ENCODE results near the gene NAA20.
A peak's percentile ranks its signal among the peaks of the same experiment; 100 is the strongest.
"Not testable (repeated sequence)": the region's sequence is repeated elsewhere in the genome, so short reads cannot be mapped to it uniquely, and the experiment has no call there.

Gene NAA20

DNA sequence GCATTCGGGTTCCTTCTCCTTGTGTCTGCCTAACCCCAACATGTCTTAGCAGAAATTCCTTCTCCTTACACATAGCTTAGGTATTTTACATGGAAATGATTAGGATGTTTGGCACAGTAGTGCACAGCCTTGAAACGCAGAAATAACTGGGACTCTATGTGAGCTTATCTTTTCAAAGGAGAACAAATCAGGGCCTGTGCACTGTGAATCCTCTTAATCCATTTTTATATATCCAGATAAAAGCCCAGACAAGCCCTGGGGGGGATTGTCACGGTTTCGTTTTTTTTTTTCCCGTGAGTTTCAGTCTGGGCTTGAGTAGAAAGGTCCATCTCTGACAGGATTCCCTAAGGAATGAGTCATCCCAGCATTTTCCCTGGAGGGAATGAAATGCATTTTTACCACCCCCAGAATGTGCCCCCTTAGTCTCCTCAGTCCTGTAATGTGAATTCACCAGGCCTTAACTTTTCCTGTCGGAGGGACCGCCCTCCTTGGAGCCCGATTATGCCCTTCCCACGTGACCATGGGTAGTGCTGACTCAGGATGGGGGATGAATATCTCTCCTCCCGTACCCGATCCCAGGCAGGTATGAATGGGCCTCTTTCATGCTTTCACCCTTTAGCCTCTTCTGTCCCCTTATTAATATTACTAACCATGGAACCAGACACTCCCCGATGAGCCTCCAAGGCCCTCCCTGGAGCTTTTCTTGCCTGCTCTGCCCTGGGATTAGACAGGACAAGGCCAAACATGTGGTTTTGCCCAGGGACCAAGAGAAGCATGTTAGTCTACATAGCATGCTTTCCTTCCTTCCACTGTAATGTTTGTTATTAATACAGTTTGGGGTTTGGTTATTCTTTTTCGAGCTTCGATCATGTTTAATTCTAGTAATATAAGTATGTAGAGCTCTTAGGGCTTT is 23.9 kb upstream of the NAA20 start:
- DNase-seq = peak; percentile 81

DNA sequence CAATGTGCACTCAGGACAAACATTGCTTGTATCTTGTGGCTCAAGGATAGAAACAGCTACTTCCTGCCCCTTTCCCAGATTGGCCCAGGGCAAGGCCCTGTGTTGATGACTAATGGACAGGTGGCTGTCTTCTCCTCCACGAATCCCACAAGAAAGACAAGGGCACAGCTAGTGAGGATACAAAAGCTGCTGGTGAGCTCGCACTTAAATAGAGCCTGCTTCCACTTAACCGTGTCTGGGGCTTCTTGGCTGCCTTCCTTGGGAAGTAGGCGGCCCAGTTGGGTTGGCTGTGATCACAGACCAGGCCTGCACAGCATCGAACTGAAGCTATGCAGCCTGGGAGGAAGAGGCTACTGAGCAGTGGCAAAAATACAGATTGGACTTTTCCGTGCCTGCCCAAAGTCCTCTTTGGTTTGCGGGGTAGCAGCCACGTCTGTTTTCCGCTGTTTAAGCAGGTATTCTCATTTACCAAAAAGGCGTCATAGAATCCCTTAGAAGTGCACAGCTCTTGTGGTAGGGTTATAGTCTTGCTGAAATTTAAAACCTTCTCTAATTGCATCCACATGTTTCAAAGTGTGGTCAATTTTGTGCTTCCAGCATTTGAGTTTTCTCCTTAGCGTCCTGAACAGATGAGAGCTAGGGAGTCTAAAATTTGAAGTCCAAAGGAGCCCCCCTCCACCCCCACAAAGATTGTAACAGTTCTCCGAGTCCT is 23.0 kb upstream of the NAA20 start:
- no peak for DNase-seq

DNA sequence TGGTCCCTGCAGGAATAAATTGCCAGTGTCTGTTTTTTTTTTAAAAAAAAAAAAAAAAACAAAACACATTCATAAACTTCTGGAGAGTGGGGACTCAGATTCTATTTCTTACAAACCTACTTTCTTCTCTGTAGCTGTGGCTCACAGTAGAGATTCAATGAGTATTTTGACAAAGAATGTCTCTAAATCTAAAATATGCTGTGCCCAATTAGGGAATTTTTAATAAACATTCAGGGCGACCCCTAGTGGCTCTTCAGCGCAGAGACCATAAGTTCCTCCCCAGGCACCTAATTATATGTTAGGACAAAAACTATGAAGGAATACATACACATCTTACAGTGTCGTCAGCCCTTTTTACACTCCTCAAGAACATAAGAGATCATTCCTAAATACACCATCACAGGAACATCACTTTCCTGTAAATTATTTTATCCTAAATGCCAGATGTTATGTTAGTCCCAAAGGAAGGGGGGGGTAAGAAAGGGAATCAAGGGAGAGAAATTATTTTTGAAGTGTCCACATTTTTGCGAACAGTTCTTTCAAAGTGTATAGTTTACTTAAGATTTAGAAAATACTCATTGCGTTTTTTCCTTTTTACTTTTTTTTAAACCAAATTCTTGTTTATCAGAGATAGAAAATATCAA is 21.8 kb upstream of the NAA20 start:
- DNase-seq = peak; percentile 32

DNA sequence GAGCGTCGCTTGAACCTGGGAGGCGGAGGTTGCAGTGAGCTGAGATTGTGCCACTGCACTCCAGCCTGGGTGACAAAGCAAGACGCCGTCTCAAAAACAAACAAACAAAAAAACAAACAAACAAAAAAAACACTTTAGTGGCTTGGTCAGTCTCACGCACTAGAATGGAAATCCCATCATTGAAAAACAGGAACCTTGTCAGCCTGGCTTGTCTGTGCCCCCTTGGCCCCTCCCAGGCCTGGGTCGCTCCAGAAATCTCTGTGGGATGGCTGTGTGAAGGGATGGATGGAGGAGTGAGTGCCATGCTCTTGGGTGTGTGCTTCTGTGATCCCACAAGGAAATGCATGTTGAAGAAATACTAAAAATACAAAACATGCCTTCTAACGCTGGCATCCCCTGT is 20.9 kb upstream of the NAA20 start:
- no peak for DNase-seq

DNA sequence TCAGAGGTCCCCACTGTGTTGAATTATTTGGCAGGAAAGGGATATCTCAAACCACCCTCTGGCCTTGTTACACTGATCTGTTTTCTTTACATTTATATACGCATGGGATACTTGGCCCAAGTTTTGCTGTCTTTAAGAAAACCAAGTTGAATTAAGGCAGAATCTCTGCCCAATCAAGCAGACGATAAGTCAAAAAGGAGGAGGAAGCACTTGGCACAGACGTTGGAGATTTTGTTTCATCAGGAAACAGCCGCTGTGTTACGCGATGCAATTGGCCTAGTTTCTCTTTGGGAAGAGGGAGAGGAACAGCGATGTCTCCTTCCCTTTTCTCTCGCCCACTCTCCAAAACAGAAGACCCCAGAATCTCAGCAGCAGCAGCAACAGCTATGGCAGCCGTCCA is 20.2 kb upstream of the NAA20 start:
- DNase-seq = no peak

DNA sequence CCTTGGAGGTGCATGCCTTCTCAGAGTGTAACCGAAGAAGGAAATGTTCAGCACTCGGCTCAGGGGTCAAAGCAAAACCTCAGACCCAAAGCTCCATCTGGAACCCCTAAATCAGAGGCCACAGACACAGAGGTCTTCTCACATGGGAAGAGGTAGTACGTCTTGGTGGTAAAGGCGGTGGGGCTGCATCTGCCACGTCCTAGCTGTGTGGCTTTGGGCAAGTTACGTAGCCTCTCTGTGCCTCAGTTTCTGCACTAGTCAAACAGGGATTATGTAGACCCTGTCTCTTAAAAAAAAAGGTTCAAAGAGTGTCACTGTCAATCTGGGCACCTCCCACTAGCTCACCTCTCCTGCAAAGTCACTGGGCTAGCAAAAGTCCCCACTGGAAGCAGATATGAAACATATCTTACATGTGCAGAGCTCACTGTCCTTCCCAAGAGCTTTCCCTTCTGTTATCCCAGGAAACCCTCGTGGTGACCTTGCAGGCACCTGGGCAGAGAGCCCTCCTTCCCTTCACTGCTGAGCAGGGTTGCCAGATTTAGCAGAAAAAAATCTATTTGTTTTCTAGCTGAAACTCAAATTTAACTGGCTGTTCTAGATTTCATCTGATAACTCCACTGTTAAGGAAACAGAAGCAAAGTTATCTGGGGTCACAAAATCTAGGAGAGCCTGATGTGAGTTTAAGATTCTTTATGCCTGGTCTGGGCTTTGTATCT is 18.0 kb upstream of the NAA20 start:
- no peak for DNase-seq

DNA sequence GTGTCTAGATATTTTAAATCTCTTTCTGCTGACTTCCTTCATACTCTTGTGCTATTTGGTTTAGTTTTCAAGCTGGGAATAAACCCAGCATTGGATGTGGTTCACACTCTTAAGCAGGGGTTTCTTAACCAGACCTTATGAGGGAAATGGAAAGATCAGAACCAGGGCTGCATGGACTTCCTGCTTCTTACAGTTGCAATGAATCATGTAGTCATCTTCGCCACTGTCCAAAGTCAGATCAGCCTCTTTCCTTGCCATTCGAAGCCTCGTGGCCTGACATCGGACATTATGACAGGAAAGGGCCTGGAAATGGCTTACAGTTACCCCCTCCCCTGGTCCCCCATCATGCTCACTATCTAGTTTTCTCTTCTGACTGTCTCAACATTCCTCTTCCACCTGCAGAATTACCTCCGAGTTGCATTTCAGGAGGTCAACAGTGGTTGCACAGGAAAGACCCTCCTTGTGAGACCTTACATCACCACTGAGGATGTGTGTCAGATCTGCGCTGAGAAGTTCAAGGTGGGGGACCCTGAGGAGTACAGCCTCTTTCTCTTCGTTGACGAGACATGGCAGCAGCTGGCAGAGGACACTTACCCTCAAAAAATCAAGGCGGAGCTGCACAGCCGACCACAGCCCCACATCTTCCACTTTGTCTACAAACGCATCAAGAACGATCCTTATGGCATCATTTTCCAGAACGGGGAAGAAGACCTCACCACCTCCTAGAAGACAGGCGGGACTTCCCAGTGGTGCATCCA is 16.8 kb upstream of the NAA20 start:
- DNase-seq = no peak

DNA sequence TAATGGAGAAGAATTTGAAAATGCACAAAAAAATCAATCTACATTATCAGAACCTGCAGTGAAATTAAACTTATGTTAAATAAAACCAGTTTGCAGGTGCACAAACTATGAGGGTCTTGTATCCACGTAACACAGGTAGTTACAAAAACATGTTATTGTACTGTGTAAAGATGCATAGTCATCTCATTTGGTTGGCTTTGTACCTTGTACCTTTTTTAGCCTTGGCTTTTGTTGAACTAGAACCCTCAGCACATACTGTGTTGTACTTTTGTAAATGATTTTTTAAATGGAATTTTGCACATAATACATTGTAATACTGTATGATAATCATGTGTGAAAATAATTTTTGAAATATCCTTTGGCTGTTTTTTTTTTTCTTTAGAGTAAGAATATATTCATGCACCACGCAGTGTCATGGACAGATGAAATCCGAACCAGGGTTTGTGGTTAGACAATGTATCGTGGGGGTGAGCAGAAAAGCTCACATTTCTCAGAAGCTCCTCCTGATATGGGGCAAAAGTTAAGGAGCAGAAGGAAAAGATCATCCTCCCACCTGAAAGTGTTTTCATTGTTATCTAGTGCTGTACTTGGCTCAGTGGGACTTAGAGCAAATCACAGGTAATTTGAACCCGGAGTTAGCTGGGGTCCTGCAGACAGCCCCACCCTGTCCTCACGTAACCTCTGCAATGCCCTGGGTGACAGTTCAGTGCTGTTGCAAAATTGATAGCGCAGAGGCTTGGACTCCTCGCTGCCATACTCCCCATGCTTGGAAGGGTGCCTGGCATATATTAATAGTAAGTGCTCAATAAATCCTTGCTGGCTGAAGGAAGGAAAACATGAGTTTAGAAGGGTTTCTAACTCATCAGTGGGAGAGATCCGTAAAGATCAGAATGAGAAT is 14.8 kb upstream of the NAA20 start:
- DNase-seq = no peak

DNA sequence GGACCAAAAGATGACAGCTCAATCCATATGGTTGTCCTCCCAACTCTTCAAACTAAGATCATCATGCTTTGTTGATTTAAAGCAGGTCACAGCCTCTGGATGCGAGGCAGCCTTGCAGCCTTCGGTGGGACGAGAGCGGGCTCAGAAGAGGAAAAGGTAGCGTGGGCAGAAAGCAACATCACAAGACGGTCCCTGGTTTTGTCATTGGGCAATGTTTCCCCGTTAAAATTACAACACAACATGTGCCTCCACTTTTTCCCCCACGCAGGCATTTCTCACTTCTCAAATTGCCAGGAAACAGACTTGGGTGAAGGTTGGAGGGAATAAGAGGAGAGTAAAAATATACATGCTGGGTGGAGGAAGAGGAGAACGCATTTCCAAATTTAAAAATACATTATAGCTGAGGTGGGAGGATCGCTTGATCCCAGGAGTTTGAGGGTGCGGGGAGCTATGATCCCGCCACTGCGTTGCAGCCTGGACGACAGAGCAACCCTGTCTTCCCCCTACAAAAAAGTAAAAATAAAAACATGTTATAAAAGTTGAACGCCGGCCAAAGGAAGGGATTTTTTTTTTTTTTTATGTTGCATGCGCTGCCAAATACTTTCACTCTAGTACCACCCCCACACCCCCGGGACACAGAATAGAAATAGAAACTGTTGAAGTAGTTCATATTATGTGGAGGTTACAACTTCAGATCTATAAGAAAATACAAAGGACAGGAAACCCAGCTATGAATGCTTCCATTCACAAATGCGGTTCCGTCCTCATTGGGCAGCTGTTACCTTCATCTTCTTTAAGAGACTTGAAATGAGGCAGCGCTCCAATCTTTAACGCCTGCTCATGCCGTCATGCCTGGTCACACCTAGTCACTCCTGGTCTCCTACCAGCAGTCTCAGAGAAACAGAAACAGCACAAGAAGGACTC is 13.9 kb upstream of the NAA20 start:
- DNase-seq = no peak

DNA sequence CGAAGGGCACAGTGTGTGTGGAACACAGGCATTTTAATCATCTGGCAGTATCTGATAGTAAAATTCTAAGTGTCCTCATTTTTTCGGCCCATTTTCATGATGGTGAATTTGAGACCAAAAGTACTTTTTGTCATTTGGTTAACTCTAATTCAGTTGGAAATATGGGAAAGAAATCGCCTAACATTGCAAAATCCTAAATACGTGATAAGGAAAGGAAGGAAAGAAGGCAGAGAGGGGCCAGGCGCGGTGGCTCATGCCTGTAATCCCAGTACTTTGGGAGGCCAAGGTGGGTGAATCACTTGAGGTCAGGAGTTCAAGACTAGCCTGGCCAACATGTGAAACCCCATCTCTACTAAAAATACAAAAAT is 13.2 kb upstream of the NAA20 start:
- not testable (repeated sequence) for DNase-seq

DNA sequence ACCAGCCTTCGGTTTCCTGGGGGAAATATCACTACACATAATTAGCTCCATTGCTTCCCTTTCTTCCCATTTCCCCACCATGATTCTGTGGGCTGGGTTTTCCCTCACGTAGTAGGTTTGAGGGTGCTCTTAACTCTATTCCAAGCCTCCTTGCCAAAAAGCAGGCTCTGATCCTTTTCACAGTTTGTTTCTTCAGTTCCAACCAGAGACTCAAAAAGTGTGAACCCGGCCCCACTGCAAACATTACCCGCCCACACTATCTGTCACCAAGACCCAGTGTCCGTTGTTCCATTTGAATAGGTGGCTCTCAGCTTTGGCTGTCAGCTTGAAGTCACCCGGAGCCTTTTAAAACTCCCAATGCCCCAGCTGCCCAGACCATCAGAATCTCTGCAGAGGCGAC is 11.8 kb upstream of the NAA20 start:
- no peak for DNase-seq

DNA sequence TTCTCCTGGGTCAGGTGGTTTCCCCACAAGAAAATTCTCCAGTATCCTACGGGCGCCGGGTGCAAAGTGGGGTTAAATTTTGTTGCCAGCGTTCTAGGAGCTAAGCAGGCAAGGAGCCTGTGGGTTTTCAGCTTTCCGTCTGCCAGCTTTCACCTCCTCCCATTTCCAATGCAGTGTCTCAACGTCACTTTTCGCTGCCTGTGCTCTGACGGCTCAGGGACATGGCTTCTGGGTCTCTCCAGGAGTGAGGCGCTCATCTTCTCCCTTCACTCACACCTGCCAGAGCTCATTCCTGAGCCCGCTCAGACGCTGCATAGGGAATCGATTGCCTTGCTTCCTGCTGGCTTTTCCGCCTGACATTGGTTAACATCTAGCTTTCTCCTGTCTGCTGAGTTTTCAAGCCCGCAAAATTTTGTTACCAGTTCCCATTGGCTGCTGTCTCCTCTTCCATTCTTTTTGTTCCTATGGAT is 7.3 kb upstream of the NAA20 start:
- no peak for DNase-seq

DNA sequence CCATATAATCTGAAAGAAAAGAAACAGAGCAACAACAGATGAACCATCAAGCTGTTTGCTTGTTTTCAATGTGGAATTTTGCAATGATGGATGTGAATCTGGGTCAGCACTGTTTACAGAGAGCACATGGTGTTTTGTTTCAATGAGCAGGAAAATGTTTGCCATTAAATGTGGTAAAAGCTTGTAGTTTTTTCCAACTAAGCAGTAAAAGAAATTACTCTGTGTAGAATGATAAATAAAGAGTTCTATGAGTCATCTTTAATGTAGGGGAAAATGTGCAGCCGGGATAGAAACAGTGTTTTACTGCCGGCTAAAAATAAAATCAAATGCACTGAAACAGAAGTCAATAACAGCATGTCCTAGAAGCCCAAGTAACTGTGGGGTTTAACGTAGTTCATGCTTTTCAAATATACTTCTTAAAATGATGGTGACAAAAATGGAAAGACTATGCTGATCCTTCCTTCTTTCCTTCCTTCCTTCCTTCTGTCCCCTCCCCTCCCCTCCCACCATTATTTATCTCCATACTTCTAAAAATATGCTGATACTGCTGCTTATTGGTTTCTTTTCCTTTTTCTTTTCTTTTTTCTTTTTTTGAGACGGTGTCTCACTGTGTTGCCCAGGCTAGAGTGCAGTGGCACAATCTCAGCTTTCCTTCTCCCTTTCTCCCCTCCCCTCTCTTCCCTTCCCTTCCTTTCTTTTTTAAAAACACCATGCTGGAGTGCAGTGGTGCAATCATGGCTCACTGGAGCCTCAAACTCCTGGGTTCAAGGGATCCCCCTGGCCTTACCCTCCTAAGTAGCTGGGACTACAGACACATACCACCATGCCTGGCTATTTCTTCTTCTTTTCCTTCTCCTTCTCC is 6.3 kb upstream of the NAA20 start:
- DNase-seq = peak; percentile 3

DNA sequence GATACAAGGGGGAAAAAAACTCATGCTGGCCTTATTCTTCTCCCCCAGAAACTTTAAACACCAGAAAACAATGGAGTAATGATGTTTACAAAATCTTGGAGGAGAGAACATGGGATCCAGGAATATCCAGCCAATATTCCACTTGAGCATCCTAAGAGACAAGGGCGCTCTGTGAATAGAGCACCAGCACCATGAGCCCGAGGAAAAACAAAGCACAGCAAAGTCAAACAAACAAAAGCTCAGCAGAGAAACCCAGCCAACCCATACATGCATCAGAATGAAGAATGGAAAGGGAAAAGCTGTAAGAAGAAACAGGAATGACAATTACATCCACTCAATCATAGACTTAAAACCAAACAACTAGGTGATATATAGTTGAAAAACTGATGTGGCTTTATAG is 4.6 kb upstream of the NAA20 start:
- no peak for DNase-seq

DNA sequence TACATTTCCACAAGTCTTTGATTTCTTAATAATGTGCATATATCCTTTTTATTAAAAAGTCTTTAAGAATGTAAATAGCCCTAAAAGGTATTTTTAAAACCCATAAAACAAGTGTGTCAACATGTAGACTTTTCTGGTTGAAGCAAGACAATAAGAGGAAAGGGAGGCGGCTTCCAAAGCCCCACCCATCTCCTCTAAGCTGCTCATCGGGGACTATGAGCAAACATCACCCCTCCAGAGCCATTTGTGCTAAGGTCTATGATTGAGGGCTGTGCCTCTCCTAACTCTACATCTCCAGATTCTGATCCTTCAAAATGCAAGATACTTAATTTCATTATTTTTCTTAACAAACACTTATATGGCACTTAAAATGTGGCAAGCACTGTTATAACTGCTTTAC is 2.5 kb upstream of the NAA20 start:
- DNase-seq = no peak

DNA sequence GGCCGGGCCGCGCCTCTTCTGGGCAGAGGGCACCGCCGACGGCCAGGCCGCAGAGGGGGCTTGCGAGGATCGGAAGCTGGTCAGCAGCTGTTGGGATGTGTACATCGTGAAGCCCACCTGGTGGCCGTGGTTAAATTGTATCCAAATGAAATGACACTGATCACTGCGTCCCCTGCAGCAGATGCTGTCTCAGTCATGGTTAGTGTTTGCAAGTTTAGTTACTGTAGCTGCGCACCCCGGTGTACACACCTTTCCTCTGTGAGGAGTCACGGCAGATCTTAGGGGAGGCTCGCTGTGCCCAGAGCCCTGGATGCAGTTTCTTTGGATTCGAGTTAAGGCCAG is 653 bp downstream of the NAA20 start:
- DNase-seq = no peak

DNA sequence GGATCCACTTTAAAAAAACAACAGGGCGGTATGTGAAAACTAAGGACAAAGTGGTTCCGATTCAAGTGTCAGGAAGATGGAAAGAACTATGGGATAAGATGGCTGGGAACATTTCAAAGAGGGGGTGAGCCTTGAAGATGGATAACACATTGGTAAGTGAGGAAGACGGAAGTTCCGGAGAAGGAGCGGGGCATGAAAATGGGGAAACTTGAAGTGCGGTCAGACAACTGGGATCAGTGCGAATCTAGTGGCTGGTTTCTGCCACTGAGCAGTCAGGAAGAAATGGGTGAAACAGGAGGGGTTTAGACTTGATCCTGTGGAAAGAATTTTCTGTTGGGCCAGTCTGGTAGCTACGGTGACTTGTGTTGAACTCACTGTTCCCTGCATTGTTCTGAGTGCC is 1.2 kb downstream of the NAA20 start:
- no peak for DNase-seq

DNA sequence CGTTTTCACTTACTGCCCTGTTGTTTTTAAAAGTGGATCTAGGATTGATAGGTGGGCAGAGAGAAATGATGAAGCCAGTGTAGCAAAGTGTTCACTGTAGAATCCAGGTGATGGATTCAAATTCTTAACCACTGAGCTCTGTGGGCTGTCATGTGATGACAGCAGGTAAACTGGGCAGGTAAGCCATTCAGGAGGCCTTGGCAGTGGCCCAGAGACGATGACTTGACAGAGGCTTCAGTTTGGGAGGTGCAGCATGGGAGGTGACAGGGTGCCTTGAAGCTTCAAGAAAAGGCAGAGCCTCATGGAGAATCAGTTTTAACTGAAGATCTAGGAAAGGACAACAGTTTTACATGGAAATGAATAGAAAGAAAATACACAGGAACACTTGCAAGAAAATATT is 2.0 kb downstream of the NAA20 start:
- DNase-seq = no peak

DNA sequence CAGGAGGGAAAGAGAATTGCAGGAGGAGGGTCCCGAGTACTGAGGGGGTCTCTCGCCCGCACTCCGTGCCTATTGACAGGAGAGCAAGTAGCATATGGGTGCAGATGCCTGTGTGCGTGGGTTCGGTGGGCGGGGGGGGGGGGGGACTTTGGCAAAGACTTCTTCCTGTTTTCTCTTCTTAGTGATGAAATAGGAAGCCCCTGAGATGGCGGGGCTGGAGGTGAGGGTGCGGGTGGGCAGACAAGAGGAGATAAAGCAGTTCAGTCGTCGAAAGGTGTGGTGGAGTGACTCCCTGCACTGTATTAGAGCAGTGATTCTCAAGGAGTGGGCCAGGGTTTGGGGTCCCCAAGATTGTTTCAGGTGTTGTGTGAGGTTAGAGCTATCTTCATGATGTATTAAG is 3.7 kb downstream of the NAA20 start:
- no peak for DNase-seq
